ES-I3 (cell line): ENCODE data around the gene SNAP25.

Experiments used
- H3K36me3 ChIP-seq: 2 replicates; pipeline ENCODE4 v1.6.1; 2013; ENCODE audit warnings: mild to moderate bottlenecking, low read length, control low read depth, moderate library complexity; ENCODE audit not compliant: insufficient read depth
- H3K4me1 ChIP-seq: 2 replicates; pipeline ENCODE4 v1.6.1; 2013; ENCODE audit warnings: mild to moderate bottlenecking, control low read depth, low read length; ENCODE audit not compliant: insufficient read depth
- H3K9ac ChIP-seq: 2 replicates; pipeline ENCODE4 v1.6.1; 2013; ENCODE audit warnings: low read depth, mild to moderate bottlenecking, low read length, moderate library complexity
- H3K9me3 ChIP-seq: 2 replicates; pipeline ENCODE4 v1.6.1; 2013; ENCODE audit warnings: mild to moderate bottlenecking, low read length, moderate library complexity; ENCODE audit not compliant: control insufficient read depth, insufficient read depth

The SNAP25 gene

GRCh38 chr20:10190456-10190855 is 28.2 kb upstream of the SNAP25 start:
- H3K9ac ChIP-seq: no peak overlapping the region
- H3K9me3 ChIP-seq: no peaks in the 10 kb centered on the region; the same call in 1 of the 2 replicates
- no peaks in the 10 kb centered on the region for H3K4me1 ChIP-seq
- no peaks in the 10 kb centered on the region; the same call in 1 of the 2 replicates for H3K36me3 ChIP-seq

- Histone ChIP-seq H3K36me3 (no peaks in the 10 kb centered on the region), H3K9me3 (no peaks in the 10 kb centered on the region), H3K4me1 (no peaks in the 10 kb centered on the region), H3K9ac (no peak overlapping the region)
Measured at GRCh38 chr20:10192171-10192570, 26.5 kb upstream of the SNAP25 start.

- no peaks in the 10 kb centered on the region for H3K9me3 ChIP-seq
- no peaks in the 10 kb centered on the region for H3K4me1 ChIP-seq
- H3K9ac ChIP-seq: no peak overlapping the region
- H3K36me3 ChIP-seq: no peaks in the 10 kb centered on the region
Measured at GRCh38 chr20:10194166-10194565, 24.5 kb upstream of the SNAP25 start.

GRCh38 chr20:10200330-10200729 is 18.3 kb upstream of the SNAP25 start:
- H3K4me1 ChIP-seq: peaks cover 3% of the 10 kb centered on the region; the same call in 1 of the 2 replicates
- no peak overlapping the region for H3K9ac ChIP-seq
- no peaks in the 10 kb centered on the region for H3K9me3 ChIP-seq
- no peaks in the 10 kb centered on the region for H3K36me3 ChIP-seq

GRCh38 chr20:10201321-10201870 is 17.2 kb upstream of the SNAP25 start:
- H3K36me3 ChIP-seq: no peaks in the 10 kb centered on the region
- no peak overlapping the region for H3K9ac ChIP-seq
- no peaks in the 10 kb centered on the region for H3K9me3 ChIP-seq
- peaks cover 3% of the 10 kb centered on the region; the same call in 1 of the 2 replicates for H3K4me1 ChIP-seq

- H3K4me1 ChIP-seq: no peaks in the 10 kb centered on the region
Measured at GRCh38 chr20:10209091-10209490, 9.5 kb upstream of the SNAP25 start.

GRCh38 chr20:10213526-10213925 is 5.1 kb upstream of the SNAP25 start:
- Histone ChIP-seq H3K9me3 (no peaks in the 10 kb centered on the region), H3K9ac (no peak overlapping the region), H3K36me3 (no peaks in the 10 kb centered on the region), H3K4me1 (no peaks in the 10 kb centered on the region)

More at GRCh38 chr20:10209091-10209490, 9.5 kb upstream of the SNAP25 start:
- no peaks in the 10 kb centered on the region for H3K36me3 ChIP-seq
- no peaks in the 10 kb centered on the region for H3K9me3 ChIP-seq
- no peak overlapping the region for H3K9ac ChIP-seq

GRCh38 chr20:10216146-10216791 is 2.4 kb upstream of the SNAP25 start:
- Histone ChIP-seq H3K36me3 (no peaks in the 10 kb centered on the region), H3K9ac (peak overlapping the region; percentile 86; the same call in 1 of the 2 replicates), H3K4me1 (no peaks in the 10 kb centered on the region)

GRCh38 chr20:10217721-10218410 is 764 bp upstream of the SNAP25 start:
- no peaks in the 10 kb centered on the region for H3K4me1 ChIP-seq
- H3K36me3 ChIP-seq: no peaks in the 10 kb centered on the region
- peak overlapping the region; percentile 86 for H3K9ac ChIP-seq
- no peaks in the 10 kb centered on the region for H3K9me3 ChIP-seq

More at GRCh38 chr20:10216146-10216791, 2.4 kb upstream of the SNAP25 start:
- H3K9me3 ChIP-seq: no peaks in the 10 kb centered on the region

GRCh38 chr20:10219452-10219791 is 792 bp downstream of the SNAP25 start:
- peak overlapping the region; percentile 57; the same call in 1 of the 2 replicates for H3K9ac ChIP-seq
- no peaks in the 10 kb centered on the region for H3K9me3 ChIP-seq

GRCh38 chr20:10219993-10220750 is 1.5 kb downstream of the SNAP25 start:
- H3K4me1 ChIP-seq: no peaks in the 10 kb centered on the region; the same call in 1 of the 2 replicates
- no peak overlapping the region for H3K9ac ChIP-seq
- no peaks in the 10 kb centered on the region for H3K9me3 ChIP-seq
- H3K36me3 ChIP-seq: no peaks in the 10 kb centered on the region

More at GRCh38 chr20:10219452-10219791, 792 bp downstream of the SNAP25 start:
- Histone ChIP-seq H3K4me1 (no peaks in the 10 kb centered on the region), H3K36me3 (no peaks in the 10 kb centered on the region)

GRCh38 chr20:10221021-10221420 is 2.4 kb downstream of the SNAP25 start:
- H3K9me3 ChIP-seq: no peaks in the 10 kb centered on the region
- H3K4me1 ChIP-seq: peaks cover 5% of the 10 kb centered on the region; the same call in 1 of the 2 replicates
- H3K9ac ChIP-seq: no peak overlapping the region
- H3K36me3 ChIP-seq: no peaks in the 10 kb centered on the region

- H3K9ac ChIP-seq: no peak overlapping the region
- peaks cover 12% of the 10 kb centered on the region; the same call in 1 of the 2 replicates for H3K4me1 ChIP-seq
- H3K9me3 ChIP-seq: no peaks in the 10 kb centered on the region
- H3K36me3 ChIP-seq: no peaks in the 10 kb centered on the region
Measured at GRCh38 chr20:10225439-10226060, 6.9 kb downstream of the SNAP25 start.

GRCh38 chr20:10228330-10228729 is 9.7 kb downstream of the SNAP25 start:
- Histone ChIP-seq H3K9me3 (no peaks in the 10 kb centered on the region), H3K9ac (no peak overlapping the region), H3K4me1 (peaks cover 12% of the 10 kb centered on the region; the same call in 1 of the 2 replicates), H3K36me3 (no peaks in the 10 kb centered on the region)
